AG04450 (cell line): ENCODE data around the gene FBXW7. TPM values are rescaled to one million over a fixed set of nuclear protein-coding genes. Genes with fewer than 3 reads are reported as not detected.

ENCODE experiments used
- CTCF ChIA-PET: fragments of 300-600, 350-600 bp; formaldehyde crosslinking; extraction: SDS; loops from one replicate; lab custom pipeline; 2022; ENCODE audit warnings: antibody characterized with exemption, inconsistent platforms; lab: Charles Lee
- POLR2A ChIA-PET: fragments of 350-600 bp; formaldehyde crosslinking; extraction: SDS; loops from one replicate; lab custom pipeline; 2021; ENCODE audit warnings: antibody characterized with exemption, inconsistent platforms; lab: Yijun Ruan, JAX
- DNase-seq: peaks from one replicate; pipeline ENCODE4 v3.0.0-alpha.2; 2011; ENCODE audit warnings: low read depth, low spot score
- H3K27ac ChIP-seq: one replicate; pipeline ENCODE4 v1.5.1; 2012; ENCODE audit warnings: low read depth, low read length, control low read depth
- H3K27me3 ChIP-seq: one replicate; pipeline ENCODE4 v1.6.0; 2012; ENCODE audit warnings: low read length; ENCODE audit not compliant: control insufficient read depth, insufficient read depth
- H3K4me3 ChIP-seq: 2 replicates; pipeline ENCODE4 v1.5.1; 2011; ENCODE audit warnings: mild to moderate bottlenecking, low read depth, low read length, control low read depth
- H3K9me3 ChIP-seq: 2 replicates; pipeline ENCODE4 v1.5.1; 2012; ENCODE audit warnings: low read length; ENCODE audit not compliant: control insufficient read depth, insufficient read depth
- polyA plus RNA-seq: library from polyadenylated mRNA; depleted of rRNA; stranded (reverse); fragments of >200 nt; gene quantifications from 2 replicates; pipeline ENCODE4 v1.2.3, GENCODE V29; 2011
- TF ChIP-seq, protein P1 (sequence below): IDR thresholded peaks from 2 replicates; pipeline ENCODE4 v1.5.1; 2011; ENCODE audit warnings: low read depth, low read length, control low read depth, inconsistent platforms

Gene FBXW7
- polyA plus RNA-seq, 1 experiment, result 16.3 TPM

DNA sequence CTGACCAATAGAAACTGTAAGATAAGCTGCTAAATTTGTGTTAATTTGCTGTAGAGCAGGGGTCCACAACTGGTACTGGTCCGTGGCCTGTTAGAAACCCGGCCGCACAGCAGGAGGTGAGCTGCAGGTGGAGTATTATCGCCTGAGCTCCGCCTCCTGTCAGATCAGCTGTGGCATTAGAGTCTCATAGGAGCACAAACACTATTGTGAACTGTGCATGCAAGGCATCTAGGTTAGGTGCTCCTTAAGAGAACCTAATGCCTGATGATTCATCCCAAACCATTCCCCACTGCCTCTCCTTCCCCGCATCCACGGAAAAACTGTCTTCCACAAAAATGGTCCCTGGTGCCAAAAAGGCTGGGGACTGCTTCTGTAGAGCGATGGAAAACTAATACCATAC lies 19.7 kb downstream of the FBXW7 start:
- TF ChIP-seq, protein P1, sequence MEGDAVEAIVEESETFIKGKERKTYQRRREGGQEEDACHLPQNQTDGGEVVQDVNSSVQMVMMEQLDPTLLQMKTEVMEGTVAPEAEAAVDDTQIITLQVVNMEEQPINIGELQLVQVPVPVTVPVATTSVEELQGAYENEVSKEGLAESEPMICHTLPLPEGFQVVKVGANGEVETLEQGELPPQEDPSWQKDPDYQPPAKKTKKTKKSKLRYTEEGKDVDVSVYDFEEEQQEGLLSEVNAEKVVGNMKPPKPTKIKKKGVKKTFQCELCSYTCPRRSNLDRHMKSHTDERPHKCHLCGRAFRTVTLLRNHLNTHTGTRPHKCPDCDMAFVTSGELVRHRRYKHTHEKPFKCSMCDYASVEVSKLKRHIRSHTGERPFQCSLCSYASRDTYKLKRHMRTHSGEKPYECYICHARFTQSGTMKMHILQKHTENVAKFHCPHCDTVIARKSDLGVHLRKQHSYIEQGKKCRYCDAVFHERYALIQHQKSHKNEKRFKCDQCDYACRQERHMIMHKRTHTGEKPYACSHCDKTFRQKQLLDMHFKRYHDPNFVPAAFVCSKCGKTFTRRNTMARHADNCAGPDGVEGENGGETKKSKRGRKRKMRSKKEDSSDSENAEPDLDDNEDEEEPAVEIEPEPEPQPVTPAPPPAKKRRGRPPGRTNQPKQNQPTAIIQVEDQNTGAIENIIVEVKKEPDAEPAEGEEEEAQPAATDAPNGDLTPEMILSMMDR, result no peak
- Histone ChIP-seq H3K27ac (peak overlapping the region; percentile 69), H3K27me3 (no peaks in the 10 kb centered on the region), H3K9me3 (no peaks in the 10 kb centered on the region), H3K4me3 (no peak overlapping the region)
- ChIA-PET CTCF (interaction anchor here (1.3 to 4.4 kb wide), 2 partner anchors 15 to 17 kb away, joined by 5 to 39 read pairs; no protein-coding TSS in a partner anchor), POLR2A (interaction anchor here (0.7 kb wide), 1 partner anchor 75 kb away, joined by 8 read pairs; no protein-coding TSS in a partner anchor)
- no peak for DNase-seq

DNA sequence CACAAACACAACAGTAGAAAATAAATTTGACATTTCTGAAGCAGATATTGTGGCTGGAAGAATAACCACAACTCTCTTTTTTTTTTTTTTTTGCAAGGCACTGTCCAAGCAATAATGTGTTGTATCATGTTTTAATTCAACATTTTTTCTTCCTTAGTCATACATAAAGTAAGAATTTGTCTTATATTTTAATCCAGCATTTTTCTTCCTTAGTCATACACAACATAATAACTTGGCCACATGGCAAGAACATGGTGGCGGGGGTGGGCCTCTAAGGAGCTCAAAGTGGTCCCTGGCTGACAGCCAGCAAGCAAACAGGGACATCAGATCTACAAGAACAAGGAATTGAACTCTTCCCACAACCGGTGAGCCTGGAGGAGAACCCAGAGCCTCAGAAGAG lies 20.2 kb downstream of the FBXW7 start:
- CTCF ChIA-PET, result interaction anchor here (1.3 to 4.4 kb wide), 2 partner anchors 14 to 17 kb away, joined by 5 to 39 read pairs; no protein-coding TSS in a partner anchor
- H3K9me3 ChIP-seq, result no peaks in the 10 kb centered on the region
- POLR2A ChIA-PET, result interaction anchor here (0.7 kb wide), 1 partner anchor 75 kb away, joined by 8 read pairs; no protein-coding TSS in a partner anchor
- no peaks in the 10 kb centered on the region for H3K27me3 ChIP-seq
- TF ChIP-seq, protein P1, result no peak
- no peak overlapping the region for H3K4me3 ChIP-seq
- peak overlapping the region; percentile 69 for H3K27ac ChIP-seq
- peak; percentile 10 for DNase-seq

DNA sequence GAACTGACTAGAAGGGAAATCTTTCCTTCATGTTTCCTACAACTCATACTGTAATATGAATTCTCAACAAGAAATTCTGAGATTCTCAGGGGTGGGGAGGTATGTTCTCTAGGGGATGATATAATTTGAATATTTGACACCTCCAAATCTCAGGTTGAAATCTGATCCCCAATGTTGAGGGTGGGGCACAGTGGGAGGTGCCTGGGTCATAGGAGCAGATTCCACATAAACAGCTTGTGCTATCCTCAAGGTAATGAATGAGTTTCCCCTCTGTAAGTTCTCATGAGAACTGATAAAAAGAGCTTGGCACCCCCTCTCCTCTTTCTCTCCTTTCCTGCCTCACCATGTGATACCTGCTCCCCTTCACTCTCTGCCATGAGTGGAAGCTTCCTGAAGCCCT lies 21.5 kb downstream of the FBXW7 start:
- ChIA-PET CTCF (interaction anchor here (4.4 kb wide), 1 partner anchor 13 kb away, joined by 39 read pairs; no protein-coding TSS in a partner anchor), POLR2A (no interaction called here)
- TF ChIP-seq, protein P1, result no peak
- Histone ChIP-seq H3K4me3 (no peak overlapping the region), H3K27me3 (no peaks in the 10 kb centered on the region), H3K9me3 (no peaks in the 10 kb centered on the region), H3K27ac (no peak overlapping the region)
- DNase-seq, result no peak

DNA sequence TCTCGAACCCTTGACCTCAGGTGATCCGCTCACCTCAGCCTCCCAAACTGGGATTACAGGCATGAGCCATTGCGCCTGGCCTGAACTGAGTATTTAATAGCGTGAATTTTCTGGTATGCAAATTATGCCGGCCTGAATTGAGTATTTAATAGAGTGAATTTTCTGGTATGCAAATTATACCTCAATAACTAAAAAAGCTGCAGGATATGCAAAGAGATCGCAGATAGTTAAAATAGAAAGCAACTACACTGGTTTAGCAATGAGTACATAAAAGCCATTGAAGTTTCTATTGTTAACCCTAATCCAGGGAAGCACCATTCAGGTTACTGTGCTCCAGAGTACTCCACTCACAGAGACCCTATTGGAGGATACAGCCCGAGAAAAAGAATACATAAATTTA lies 22.8 kb downstream of the FBXW7 start:
- CTCF ChIA-PET, result interaction anchor here (1.0 to 4.4 kb wide), 2 partner anchors 11 to 128 kb away, joined by 3 to 39 read pairs; no protein-coding TSS in a partner anchor
- TF ChIP-seq, protein P1, result no peak
- DNase-seq, result no peak
- no peaks in the 10 kb centered on the region for H3K9me3 ChIP-seq
- no peaks in the 10 kb centered on the region for H3K27me3 ChIP-seq
- POLR2A ChIA-PET, result no interaction called here
- H3K27ac ChIP-seq, result no peak overlapping the region
- no peak overlapping the region for H3K4me3 ChIP-seq

DNA sequence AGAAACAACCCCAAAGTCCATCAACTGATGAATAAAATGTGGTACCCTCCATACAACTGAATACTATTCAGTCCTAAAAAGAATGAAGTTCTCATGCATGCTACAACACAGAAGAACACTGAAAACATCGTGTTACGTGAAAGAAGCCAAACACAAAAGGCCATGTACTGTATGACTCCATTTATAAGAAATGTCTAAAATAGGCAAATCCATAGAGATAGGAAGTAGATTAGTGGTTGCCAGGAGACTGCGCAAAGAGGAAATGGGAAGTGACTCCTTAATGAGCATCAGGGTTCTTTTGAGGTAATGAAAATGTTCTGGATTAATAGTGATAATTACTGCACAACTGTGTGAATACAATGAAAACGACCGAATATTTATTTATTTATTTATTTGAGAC lies 23.4 kb downstream of the FBXW7 start:
- Histone ChIP-seq H3K27me3 (no peaks in the 10 kb centered on the region), H3K4me3 (no peak overlapping the region), H3K27ac (no peak overlapping the region), H3K9me3 (no peaks in the 10 kb centered on the region)
- ChIA-PET CTCF (interaction anchor here (4.4 kb wide), 1 partner anchor 11 kb away, joined by 39 read pairs; no protein-coding TSS in a partner anchor), POLR2A (no interaction called here)
- no peak for DNase-seq
- TF ChIP-seq, protein P1, result no peak
